GM19239 (cell line): Measurements from ENCODE around the gene SLC9C1.

Experiments
- DNase-seq: peaks from one replicate; pipeline ENCODE4 v3.0.0; 2011; ENCODE audit warnings: low spot score; ENCODE audit not compliant: insufficient read length
- FAIRE-seq: peaks from 2 replicates; lab custom pipeline; 2011; peaks lifted over from hg19 to GRCh38; lab: Jason Lieb, UNC

The SLC9C1 gene

GRCh38 chr3:112117841-112118571 lies 176.0 kb downstream of the SLC9C1 start:
- DNase-seq (no peak), FAIRE-seq (peak; percentile 90)

GRCh38 chr3:112117415-112117814 lies 176.6 kb downstream of the SLC9C1 start:
- DNase-seq (no peak), FAIRE-seq (peak; percentile 82)

GRCh38 chr3:112116748-112117186 lies 177.2 kb downstream of the SLC9C1 start:
- no peak for DNase-seq
- no peak for FAIRE-seq

- FAIRE-seq (peak; percentile 63), DNase-seq (no peak)
Measured at GRCh38 chr3:112115806-112116383, 178.1 kb downstream of the SLC9C1 start.

- FAIRE-seq (peak; percentile 90), DNase-seq (no peak)
Measured at GRCh38 chr3:112115161-112115739, 178.8 kb downstream of the SLC9C1 start.

GRCh38 chr3:112114576-112115160 lies 179.3 kb downstream of the SLC9C1 start:
- peak; percentile 31 for FAIRE-seq
- DNase-seq = no peak

- DNase-seq (no peak), FAIRE-seq (peak; percentile 97)
Measured at GRCh38 chr3:112111785-112112402, 182.1 kb downstream of the SLC9C1 start.

- FAIRE-seq = no peak
- DNase-seq = no peak
Measured at GRCh38 chr3:112109322-112109721, 184.7 kb downstream of the SLC9C1 start.

- DNase-seq (no peak), FAIRE-seq (no peak)
Measured at GRCh38 chr3:112104774-112105173, 189.2 kb downstream of the SLC9C1 start.

GRCh38 chr3:112101916-112102315 lies 192.1 kb downstream of the SLC9C1 start:
- FAIRE-seq = no peak

GRCh38 chr3:112097378-112097777 lies 196.6 kb downstream of the SLC9C1 start:
- DNase-seq (no peak), FAIRE-seq (no peak)

More at GRCh38 chr3:112101916-112102315, 192.1 kb downstream of the SLC9C1 start:
- DNase-seq = no peak

- no peak for DNase-seq
- no peak for FAIRE-seq
Measured at GRCh38 chr3:112096176-112096575, 197.8 kb downstream of the SLC9C1 start.

GRCh38 chr3:112095731-112096130 lies 198.3 kb downstream of the SLC9C1 start:
- FAIRE-seq (no peak), DNase-seq (no peak)

- DNase-seq (no peak), FAIRE-seq (no peak)
Measured at GRCh38 chr3:112093180-112093522, 200.9 kb downstream of the SLC9C1 start.

- FAIRE-seq (peak; percentile 62), DNase-seq (no peak)
Measured at GRCh38 chr3:112092496-112093179, 201.4 kb downstream of the SLC9C1 start.

- FAIRE-seq = no peak
- DNase-seq = no peak
Measured at GRCh38 chr3:112090887-112091586, 203.0 kb downstream of the SLC9C1 start.
